Stomach (tissue), 4 donors: ENCODE data around the gene PLXNB2.

Source experiments
- CTCF ChIP-seq, 7 experiments: fragments of 450-650 bp in 4 of 7; fragments of 200-600 bp in 3 of 7; sonication (generic) in 3 of 7; IDR thresholded peaks; one replicate each; pipeline ENCODE4 v1.5.1; 2016 to 2019; ENCODE audit warnings: antibody characterized with exemption in 7 of 7, control low read depth in 2 of 7, mild to moderate bottlenecking in 1 of 7
- POLR2A ChIP-seq, 4 donors: fragments of 450-650 bp; IDR thresholded peaks; one replicate each; pipeline ENCODE4 v1.6.1; 2016; ENCODE audit warnings: antibody characterized with exemption in 4 of 4, control low read depth in 2 of 4, mild to moderate bottlenecking in 1 of 4, moderate library complexity in 1 of 4

GRCh38 chr22:50280022-50280707, 27.3 kb downstream of the PLXNB2 start:
- TF ChIP-seq POLR2A (IDR thresholded peaks at IDR 0.05) (no peak), CTCF (IDR thresholded peaks at IDR 0.05) (no peak)
